GM10847 (cell line): ENCODE measurements around the gene POLR2H.

Source experiments
- POLR2A ChIP-seq: IDR thresholded peaks from 2 replicates; pipeline ENCODE4 v1.6.1; 2011; ENCODE audit not compliant: insufficient read length; ENCODE audit errors: extremely low read depth

The POLR2H gene

GRCh38 chr3:184361532-184361931 lies at the start of gene POLR2H, which contains the start of gene CLCN2:
TSS of gene POLR2H (plus strand) at chr3:184361710. CDS start at chr3:184363493, 1,783 bp downstream.
TSS of gene CLCN2 (minus strand) at chr3:184361605. CDS start at chr3:184361479, 126 bp downstream.
- TF ChIP-seq POLR2A, result peak; percentile 54

- TF ChIP-seq POLR2A, result peak; percentile 81
Observed at GRCh38 chr3:184314363-184314699, 47.2 kb upstream of the POLR2H start, which contains the start of gene EIF4G1. TSS of gene EIF4G1 (plus strand) at chr3:184314606. CDS start at chr3:184315797, 1,191 bp downstream.

GRCh38 chr3:184314700-184315542 lies 46.6 kb upstream of the POLR2H start:
- no peak for TF ChIP-seq POLR2A

GRCh38 chr3:184315543-184315867 lies 46.0 kb upstream of the POLR2H start:
- TF ChIP-seq POLR2A, result no peak

- no peak for TF ChIP-seq POLR2A
Observed at GRCh38 chr3:184315871-184316661, 45.4 kb upstream of the POLR2H start.

DNA sequence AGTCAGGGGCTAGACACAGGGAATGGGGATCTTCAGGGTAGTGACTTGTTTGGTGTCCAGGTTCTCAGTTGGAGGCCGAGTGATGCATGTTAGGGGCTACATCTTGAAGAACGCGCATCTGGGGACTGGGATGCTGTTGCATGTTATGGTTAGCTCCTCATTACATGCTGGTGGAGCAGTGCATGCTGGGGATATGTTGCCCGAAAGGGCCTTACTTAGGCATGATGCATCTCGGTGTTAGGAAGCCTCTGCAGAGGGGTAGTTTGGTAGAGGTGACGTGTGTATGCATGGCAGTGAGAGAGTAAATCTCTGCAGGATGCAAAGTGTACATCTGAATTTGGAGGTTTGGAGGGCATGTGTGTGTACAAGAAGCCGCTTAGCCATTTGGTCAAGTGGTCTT lies 44.7 kb upstream of the POLR2H start:
- TF ChIP-seq POLR2A, result no peak

DNA sequence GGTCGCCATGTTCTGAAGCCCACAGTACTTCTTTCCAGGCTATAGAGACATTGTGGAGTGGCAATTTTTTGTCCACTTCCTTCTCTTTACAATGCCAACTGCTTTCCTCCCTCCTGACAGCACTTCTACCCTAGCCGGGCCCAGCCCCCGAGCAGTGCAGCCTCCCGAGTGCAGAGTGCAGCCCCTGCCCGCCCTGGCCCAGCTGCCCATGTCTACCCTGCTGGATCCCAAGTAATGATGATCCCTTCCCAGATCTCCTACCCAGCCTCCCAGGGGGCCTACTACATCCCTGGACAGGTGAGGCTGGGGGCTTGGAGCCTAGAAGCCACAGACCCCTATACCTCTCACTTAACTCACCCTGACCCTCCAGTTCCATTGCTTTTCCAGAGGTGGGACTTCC lies 44.3 kb upstream of the POLR2H start:
- no peak for TF ChIP-seq POLR2A

DNA sequence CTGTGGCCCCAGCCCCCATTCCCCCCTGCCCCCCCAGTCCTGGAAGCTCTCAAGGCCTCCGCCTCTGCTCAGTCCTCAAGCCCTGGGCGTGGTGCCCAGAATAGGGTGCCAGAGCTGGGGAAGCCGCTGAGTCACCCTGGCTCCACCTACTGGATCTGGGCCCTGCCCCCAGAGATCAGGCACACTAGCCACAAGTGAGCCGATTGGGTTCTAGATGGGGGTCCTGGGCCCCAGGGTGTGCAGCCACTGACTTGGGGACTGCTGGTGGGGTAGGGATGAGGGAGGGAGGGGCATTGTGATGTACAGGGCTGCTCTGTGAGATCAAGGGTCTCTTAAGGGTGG lies 41.4 kb upstream of the POLR2H start:
- no peak for TF ChIP-seq POLR2A

DNA sequence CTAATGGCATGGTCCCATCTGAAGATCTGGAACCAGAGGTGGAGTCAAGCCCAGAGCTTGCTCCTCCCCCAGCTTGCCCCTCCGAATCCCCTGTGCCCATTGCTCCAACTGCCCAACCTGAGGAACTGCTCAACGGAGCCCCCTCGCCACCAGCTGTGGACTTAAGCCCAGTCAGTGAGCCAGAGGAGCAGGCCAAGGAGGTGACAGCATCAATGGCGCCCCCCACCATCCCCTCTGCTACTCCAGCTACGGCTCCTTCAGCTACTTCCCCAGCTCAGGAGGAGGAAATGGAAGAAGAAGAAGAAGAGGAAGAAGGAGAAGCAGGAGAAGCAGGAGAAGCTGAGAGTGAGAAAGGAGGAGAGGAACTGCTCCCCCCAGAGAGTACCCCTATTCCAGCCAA lies 39.8 kb upstream of the POLR2H start:
- no peak for TF ChIP-seq POLR2A

DNA sequence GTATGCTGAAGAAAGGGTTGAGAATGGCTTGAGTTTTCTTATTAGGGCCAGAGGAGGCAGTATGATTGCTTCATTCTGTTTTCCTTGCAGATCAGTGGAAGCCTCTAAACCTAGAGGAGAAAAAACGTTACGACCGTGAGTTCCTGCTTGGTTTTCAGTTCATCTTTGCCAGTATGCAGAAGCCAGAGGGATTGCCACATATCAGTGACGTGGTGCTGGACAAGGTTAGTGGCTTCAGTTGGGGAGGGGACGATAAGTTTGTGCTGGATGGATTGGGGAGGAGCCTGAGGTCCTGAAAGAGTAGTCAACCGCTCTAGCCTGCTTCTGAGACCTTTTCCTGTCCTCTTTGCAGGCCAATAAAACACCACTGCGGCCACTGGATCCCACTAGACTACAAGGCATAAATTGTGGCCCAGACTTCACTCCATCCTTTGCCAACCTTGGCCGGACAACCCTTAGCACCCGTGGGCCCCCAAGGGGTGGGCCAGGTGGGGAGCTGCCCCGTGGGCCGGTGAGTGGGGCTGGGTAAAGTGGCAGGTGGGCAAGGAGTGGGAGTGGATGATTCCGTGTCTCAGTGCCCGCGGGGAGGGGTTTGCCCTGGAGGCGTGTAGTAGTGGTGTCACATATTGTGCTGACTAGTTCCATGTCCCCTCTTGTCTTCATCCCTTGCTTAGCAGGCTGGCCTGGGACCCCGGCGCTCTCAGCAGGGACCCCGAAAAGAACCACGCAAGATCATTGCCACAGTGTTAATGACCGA lies 38.6 kb upstream of the POLR2H start:
- TF ChIP-seq POLR2A, result no peak

- TF ChIP-seq POLR2A, result no peak
Observed at GRCh38 chr3:184323696-184324095, 37.8 kb upstream of the POLR2H start.

GRCh38 chr3:184325269-184325668 lies 36.2 kb upstream of the POLR2H start:
- TF ChIP-seq POLR2A, result no peak

GRCh38 chr3:184325715-184326369 lies 35.7 kb upstream of the POLR2H start:
- no peak for TF ChIP-seq POLR2A

- TF ChIP-seq POLR2A, result no peak
Observed at GRCh38 chr3:184327171-184327570, 34.3 kb upstream of the POLR2H start.

DNA sequence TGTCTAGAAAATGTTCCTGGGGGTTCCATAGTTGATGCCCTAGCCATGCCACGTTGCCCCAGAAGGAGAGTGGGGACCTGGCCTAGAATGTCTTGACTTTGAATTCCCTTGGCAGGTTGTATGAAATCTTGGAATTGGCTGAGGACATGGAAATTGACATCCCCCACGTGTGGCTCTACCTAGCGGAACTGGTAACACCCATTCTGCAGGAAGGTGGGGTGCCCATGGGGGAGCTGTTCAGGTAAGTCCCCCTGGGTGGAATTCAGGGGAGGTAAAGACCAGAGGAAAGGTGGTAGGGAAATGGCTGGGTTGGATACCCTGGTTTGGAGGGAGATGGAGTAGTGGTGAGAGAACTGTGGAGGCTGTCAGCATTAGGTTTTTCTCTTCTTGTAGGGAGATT lies 33.0 kb upstream of the POLR2H start:
- no peak for TF ChIP-seq POLR2A

DNA sequence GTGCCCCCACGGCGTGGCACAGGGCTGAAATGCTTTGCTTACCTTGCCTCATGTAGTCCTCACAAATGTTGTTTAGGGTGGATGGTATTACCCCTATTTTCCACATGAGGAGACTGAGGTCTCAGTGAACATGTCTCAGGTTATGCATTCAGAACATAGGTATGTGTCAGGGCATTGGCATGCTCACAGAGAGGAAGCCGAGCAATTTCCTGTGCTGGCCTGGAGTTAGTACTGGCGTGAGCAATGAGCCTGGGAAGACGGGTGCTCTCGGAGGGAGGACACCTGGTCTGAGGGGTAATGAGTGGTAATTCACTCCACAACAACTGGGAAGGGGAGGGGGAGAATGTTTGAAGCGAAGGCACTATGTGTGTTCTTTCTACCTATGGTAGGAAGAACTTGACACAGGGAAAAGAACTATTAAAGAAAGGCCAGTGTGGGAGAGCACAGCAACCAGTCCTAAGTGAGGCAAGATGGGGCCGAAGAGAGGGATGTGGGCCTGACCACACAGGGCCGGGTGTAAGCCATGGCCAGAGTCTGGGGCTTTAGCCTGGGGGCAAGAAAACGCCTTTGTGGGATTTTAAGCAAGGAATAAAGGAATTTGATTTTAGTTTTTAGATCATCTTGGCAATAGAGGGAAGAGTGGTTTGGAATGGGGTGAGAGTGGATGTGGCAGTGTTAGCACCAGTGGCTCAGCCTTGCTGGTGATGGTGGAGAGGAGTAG lies 29.0 kb upstream of the POLR2H start:
- TF ChIP-seq POLR2A, result no peak
